Measurements from ENCODE around the gene PPP1R1C.

PPP1R1C gene, protein sequence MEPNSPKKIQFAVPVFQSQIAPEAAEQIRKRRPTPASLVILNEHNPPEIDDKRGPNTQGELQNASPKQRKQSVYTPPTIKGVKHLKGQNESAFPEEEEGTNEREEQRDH

DNA sequence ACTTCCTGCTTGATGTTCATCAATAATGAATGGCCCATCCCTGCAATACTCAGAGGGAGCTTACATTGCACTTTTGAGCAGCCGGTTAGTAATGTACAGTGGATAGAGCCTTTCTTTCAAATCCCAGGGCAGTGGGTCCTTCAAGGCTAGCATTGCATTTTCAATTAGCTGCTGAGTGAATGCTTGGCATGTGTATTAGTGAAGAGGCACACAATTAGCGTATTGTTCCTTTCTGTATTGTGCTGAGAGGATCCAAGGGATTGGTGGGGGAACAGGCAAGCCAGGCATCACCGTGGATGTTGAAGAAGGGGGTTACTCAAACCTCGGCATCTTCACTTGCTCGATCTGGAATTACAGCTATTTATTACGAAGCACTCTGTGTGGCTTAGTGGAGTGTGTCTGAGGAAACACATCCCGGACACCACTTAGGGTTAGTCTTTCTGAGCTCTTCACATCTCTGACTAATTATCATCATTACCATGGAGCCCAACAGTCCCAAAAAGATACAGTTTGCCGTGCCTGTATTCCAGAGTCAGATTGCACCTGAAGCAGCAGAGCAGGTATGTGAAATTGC, at the start of gene PPP1R1C:
Gene PPP1R1C (plus strand): TSS at position 222 of the 574 bp plus-strand sequence. CDS start 258 bp downstream, at position 480.
- TF ChIP-seq, protein P1, sequence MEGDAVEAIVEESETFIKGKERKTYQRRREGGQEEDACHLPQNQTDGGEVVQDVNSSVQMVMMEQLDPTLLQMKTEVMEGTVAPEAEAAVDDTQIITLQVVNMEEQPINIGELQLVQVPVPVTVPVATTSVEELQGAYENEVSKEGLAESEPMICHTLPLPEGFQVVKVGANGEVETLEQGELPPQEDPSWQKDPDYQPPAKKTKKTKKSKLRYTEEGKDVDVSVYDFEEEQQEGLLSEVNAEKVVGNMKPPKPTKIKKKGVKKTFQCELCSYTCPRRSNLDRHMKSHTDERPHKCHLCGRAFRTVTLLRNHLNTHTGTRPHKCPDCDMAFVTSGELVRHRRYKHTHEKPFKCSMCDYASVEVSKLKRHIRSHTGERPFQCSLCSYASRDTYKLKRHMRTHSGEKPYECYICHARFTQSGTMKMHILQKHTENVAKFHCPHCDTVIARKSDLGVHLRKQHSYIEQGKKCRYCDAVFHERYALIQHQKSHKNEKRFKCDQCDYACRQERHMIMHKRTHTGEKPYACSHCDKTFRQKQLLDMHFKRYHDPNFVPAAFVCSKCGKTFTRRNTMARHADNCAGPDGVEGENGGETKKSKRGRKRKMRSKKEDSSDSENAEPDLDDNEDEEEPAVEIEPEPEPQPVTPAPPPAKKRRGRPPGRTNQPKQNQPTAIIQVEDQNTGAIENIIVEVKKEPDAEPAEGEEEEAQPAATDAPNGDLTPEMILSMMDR (IDR thresholded peaks at IDR 0.05), result no peak
- H3K27ac Mint-ChIP-seq, result no peak within 1 kb of the TSS
- H3K9me3 Mint-ChIP-seq, result no peaks in the 10 kb centered on the region
- no peaks in the 10 kb centered on the region for H3K4me1 Mint-ChIP-seq
- DNase-seq, result no peak
- H3K27me3 Mint-ChIP-seq (ENCODE audit: low read depth, poor library complexity), result peaks cover 3% of the 10 kb centered on the region
- no peak within 1 kb of the TSS for H3K4me3 Mint-ChIP-seq
- H3K36me3 Mint-ChIP-seq (ENCODE audit: low read depth), result no peaks in the 10 kb centered on the region

DNA sequence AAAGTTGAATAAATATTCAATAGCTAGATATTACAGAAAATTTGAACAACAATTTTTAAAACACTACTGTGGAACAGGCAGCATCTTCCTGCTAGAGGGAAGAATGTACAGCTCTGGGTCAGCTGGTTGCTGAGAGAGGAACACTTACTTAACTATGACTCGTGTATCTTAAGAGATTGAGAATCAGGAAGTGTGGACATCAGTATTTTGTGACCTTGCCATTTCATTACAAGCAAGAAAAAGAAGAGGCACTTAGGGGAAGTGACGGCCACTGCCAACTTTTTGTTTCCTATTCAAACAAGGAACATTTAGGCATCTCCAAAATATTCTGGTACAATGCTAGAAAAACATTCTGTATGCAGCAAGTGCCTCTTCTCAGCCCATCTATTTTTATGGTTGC, 48.2 kb upstream of the PPP1R1C start:
- DNase-seq, result no peak

DNA sequence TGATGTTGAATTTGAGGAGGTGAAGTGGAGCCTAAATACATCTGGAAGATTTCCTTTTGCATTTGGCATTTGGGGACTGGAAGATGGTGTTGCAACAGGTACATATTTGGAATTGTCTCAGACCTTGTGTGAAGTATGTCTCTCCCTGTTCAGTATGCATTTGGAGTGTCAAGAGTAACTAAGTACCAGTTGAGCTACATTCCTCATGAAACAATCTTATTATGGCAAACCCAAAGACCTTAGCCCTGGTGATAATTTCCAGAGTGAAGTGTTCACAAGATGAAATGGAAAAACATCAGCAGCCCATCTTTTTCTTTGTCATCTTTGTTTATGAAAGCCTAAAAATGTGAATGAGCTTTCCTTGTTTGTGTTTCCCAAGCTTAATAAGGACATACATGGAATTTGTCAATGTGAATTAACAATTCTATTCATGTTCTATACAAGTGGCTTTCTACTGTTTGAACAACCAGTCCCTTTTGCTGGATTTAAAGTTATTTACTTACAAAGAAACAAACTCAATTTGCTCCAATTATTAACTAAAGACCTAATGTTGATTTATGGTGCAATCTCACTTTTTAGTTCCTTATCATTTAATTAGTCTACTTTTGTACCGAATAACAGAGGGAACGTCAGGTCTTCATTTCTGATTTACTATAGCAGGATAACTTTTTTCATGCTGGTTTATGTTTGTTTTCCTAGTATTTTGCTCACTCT, 42.1 kb upstream of the PPP1R1C start:
- TF ChIP-seq, protein P1 (IDR thresholded peaks at IDR 0.05), result no peak
- no peak for DNase-seq
- Mint-ChIP-seq H3K27me3 (ENCODE audit: low read depth, poor library complexity) (no peaks in the 10 kb centered on the region), H3K27ac (no peak overlapping the region), H3K4me3 (no peak overlapping the region), H3K36me3 (ENCODE audit: low read depth) (no peaks in the 10 kb centered on the region), H3K9me3 (no peaks in the 10 kb centered on the region), H3K4me1 (peaks cover 6% of the 10 kb centered on the region)

More for the DNA sequence above, 48.2 kb upstream of the PPP1R1C start:
- TF ChIP-seq, protein P1 (IDR thresholded peaks at IDR 0.05), result no peak
- Mint-ChIP-seq H3K36me3 (ENCODE audit: low read depth) (no peaks in the 10 kb centered on the region), H3K27me3 (ENCODE audit: low read depth, poor library complexity) (no peaks in the 10 kb centered on the region), H3K4me1 (no peaks in the 10 kb centered on the region), H3K9me3 (no peaks in the 10 kb centered on the region), H3K4me3 (no peak overlapping the region), H3K27ac (no peak overlapping the region)

DNA sequence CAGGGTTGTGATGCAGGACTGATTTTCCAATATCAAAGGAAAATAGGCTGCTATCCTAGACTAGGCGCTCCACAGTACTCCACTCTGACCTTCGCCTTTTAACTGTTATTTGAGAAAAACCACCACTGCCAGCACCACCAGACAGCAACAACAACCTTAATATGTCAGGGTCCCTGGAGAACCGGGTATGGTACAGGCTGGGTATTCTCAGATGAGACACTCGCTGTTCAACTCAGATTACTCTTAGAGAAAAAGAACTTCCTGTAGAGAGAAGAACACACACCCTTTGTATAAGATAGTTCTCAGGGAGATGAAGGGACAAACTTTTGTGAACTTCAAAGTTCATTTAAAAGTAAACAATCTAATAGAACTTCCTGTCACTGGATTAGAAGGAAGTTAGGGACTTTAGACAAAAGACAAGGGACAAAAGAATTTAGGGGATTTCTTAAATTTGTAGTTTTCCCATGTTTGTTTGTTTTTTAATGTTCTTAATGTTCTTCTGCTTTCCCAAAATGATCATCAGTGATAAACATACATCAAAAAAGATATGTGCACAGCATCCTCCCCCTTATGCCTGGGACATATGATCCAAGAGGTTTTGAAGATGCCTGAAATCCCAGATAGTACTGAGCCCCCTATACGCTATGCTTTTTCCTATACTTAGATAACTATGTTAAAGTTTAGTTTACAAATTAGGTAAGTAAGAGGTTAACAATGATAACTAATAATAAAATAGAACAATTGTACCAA, 41.3 kb upstream of the PPP1R1C start:
- no peak for DNase-seq
- H3K4me1 Mint-ChIP-seq, result peaks cover 6% of the 10 kb centered on the region
- no peaks in the 10 kb centered on the region for H3K36me3 Mint-ChIP-seq (ENCODE audit: low read depth)
- H3K27ac Mint-ChIP-seq, result peak overlapping the region; percentile 74
- no peaks in the 10 kb centered on the region for H3K9me3 Mint-ChIP-seq
- no peak overlapping the region for H3K4me3 Mint-ChIP-seq
- no peaks in the 10 kb centered on the region for H3K27me3 Mint-ChIP-seq (ENCODE audit: low read depth, poor library complexity)
- TF ChIP-seq, protein P1 (IDR thresholded peaks at IDR 0.05), result no peak

DNA sequence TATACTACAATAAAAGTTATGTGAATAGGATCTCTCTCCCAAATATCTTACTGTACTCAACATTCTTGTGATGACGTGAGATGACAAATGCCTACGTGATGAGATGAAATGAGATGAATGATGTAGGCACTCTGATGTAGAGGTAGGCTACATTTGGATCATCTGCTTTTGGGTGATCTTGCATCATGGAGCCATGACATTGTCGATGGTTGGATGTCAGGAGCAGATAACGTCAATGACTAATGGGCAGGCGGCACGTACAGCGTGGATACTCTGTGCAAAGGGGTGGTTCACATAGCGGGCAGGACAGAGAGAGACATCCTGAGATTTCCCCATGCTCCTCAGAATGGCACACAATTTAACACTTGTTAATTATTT, 40.8 kb upstream of the PPP1R1C start:
- Mint-ChIP-seq H3K9me3 (no peaks in the 10 kb centered on the region), H3K36me3 (ENCODE audit: low read depth) (no peaks in the 10 kb centered on the region), H3K4me1 (peaks cover 6% of the 10 kb centered on the region), H3K27ac (no peak overlapping the region), H3K4me3 (no peak overlapping the region), H3K27me3 (ENCODE audit: low read depth, poor library complexity) (no peaks in the 10 kb centered on the region)
- TF ChIP-seq, protein P1 (IDR thresholded peaks at IDR 0.05), result no peak
- no peak for DNase-seq
